ENCODE results near the gene PDE11A.

DNA sequence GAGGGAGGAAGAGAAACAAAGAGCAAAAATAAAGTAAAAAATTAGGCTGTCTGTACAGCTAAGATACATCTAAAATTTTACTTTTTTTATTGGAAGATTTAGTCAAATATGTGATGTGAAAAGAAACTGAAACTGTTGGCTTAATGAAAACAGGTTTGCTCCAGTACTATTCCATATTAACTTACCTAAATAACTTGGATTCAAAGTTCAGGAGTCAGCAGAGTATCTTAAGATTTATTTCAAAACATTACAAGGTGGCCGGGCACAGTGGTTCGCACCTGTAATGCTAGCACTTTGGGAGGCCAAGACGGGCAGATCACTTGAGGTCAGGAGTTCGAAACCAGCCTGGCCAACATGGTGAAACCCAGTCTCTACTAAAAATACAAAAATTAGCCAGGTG lies 197.9 kb downstream of the PDE11A start:
- TF ChIP-seq POLR2A (IDR thresholded peaks at IDR 0.05) (no peak), POLR2AphosphoS5 (IDR thresholded peaks at IDR 0.05) (no peak), EP300 (IDR thresholded peaks at IDR 0.05; ENCODE audit: low read depth) (no peak)
- TF ChIP-seq, protein P1, sequence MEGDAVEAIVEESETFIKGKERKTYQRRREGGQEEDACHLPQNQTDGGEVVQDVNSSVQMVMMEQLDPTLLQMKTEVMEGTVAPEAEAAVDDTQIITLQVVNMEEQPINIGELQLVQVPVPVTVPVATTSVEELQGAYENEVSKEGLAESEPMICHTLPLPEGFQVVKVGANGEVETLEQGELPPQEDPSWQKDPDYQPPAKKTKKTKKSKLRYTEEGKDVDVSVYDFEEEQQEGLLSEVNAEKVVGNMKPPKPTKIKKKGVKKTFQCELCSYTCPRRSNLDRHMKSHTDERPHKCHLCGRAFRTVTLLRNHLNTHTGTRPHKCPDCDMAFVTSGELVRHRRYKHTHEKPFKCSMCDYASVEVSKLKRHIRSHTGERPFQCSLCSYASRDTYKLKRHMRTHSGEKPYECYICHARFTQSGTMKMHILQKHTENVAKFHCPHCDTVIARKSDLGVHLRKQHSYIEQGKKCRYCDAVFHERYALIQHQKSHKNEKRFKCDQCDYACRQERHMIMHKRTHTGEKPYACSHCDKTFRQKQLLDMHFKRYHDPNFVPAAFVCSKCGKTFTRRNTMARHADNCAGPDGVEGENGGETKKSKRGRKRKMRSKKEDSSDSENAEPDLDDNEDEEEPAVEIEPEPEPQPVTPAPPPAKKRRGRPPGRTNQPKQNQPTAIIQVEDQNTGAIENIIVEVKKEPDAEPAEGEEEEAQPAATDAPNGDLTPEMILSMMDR (IDR thresholded peaks at IDR 0.05) = no peak

Data from transverse colon (tissue), 4 donors.